ENCODE data around the gene FMN2. TPM values are rescaled to one million over a fixed set of nuclear protein-coding genes. Genes with fewer than 3 reads are reported as not detected.

Gene FMN2
- total RNA-seq, 1 donor: 35.0 TPM

GRCh38 chr1:240219104-240219503 lies 127.4 kb downstream of the FMN2 start:
- H3K4me3 ChIP-seq (ENCODE audit: low read depth, low read length): no peak overlapping the region
- TF ChIP-seq, protein P1, sequence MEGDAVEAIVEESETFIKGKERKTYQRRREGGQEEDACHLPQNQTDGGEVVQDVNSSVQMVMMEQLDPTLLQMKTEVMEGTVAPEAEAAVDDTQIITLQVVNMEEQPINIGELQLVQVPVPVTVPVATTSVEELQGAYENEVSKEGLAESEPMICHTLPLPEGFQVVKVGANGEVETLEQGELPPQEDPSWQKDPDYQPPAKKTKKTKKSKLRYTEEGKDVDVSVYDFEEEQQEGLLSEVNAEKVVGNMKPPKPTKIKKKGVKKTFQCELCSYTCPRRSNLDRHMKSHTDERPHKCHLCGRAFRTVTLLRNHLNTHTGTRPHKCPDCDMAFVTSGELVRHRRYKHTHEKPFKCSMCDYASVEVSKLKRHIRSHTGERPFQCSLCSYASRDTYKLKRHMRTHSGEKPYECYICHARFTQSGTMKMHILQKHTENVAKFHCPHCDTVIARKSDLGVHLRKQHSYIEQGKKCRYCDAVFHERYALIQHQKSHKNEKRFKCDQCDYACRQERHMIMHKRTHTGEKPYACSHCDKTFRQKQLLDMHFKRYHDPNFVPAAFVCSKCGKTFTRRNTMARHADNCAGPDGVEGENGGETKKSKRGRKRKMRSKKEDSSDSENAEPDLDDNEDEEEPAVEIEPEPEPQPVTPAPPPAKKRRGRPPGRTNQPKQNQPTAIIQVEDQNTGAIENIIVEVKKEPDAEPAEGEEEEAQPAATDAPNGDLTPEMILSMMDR (IDR thresholded peaks at IDR 0.05; ENCODE audit: insufficient read depth, low read depth, low read length): no peak

DNA sequence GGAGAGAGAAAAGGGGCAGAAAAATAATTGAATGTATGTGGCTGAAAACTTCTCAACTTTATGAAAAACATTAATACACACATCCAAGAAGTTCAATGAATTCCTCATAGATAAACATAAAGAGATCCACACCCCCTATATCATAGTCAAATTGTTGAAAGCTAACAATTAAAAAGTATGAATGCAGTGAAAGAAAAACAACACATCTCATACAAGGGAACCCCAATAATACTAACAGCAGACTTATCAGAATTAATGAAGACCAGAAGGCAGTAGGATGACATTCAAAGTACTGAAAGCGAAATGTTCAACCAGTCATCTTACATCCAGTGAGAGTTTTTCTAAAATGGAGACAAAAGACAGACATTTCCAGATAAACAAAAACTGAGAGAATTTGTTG lies 134.4 kb downstream of the FMN2 start:
- TF ChIP-seq, protein P1 (IDR thresholded peaks at IDR 0.05; ENCODE audit: insufficient read depth, low read depth, low read length): no peak
- H3K4me3 ChIP-seq (ENCODE audit: low read depth, low read length): no peak overlapping the region
- DNase-seq (ENCODE audit: low read depth): no peak

More at GRCh38 chr1:240219104-240219503, 127.4 kb downstream of the FMN2 start:
- DNase-seq (ENCODE audit: low read depth): no peak

DNA sequence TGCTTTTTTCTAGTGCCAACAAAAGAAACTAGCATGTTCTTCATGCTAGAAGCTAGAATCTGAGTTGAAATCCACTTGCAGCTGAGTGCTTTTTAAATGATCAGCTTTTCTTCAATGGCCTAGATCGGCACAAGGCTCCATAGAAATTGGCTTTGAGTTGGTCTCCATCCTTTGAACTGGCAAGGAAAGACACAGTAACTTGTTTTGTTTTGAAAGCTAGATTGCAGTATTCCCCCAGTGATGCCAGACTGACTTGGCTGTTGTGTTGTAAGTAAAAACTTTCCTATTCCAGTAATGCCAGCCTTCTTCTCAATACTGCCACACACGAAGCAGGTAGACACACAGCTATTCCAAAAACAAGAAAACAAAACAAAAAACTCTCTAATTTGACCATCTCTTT lies 139.1 kb downstream of the FMN2 start:
- no peak for DNase-seq (ENCODE audit: low read depth)
- no peak overlapping the region for H3K4me3 ChIP-seq (ENCODE audit: low read depth, low read length)
- TF ChIP-seq, protein P1 (IDR thresholded peaks at IDR 0.05; ENCODE audit: insufficient read depth, low read depth, low read length): no peak

DNA sequence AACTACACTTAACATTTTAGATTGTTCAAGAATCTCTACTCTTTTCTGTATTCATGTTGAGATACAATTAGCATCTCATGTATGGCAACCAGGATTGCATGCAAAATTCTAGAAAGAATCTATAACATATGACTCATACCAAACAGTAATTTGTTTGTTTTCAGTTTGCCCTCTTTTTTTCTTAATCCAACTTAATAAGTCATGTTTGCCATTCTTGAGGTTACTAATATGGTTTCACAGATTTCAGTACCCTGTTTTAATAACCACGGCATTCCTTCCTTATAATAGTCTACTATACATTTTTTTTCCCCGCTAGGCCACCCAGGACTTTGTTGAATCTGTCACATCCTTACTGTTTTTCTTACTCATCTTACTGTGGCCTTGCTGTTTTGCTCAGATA lies 140.8 kb downstream of the FMN2 start:
- peak; percentile 73 for DNase-seq (ENCODE audit: low read depth)
- H3K4me3 ChIP-seq (ENCODE audit: low read depth, low read length): no peak overlapping the region
- TF ChIP-seq, protein P1 (IDR thresholded peaks at IDR 0.05; ENCODE audit: insufficient read depth, low read depth, low read length): no peak

DNA sequence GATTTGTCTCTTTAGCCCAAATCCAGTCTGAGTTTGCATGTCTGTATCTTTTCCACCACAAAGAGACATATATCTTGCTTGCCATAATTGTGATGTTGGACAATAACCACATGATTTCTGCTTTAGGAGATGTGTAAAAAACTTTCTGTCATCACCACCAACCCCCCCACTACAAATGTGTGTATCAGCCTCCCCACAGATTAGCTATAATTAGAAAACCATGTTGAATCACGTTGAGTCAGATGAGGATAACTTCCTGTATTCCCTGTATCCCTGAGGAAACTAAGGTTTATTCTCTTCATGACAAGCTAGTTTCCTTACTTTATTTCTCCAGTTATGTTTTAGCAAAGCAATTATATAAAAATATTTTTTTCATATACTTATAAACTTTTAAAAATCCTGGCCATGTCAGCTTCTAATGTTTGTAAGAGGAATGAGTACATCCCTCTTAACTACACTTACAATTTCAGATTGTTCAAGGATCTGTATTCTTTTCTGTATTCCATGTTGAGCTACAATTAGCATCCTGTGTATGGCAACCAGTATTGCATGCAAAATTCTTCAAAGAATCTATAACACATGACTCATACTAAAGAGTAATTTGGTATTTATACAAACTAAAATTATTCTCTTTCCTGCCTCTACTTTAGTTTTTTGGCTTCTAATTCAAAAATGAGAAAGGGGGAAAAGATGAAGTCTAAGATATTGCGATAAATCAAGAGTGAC lies 143.0 kb downstream of the FMN2 start:
- peak; percentile 30 for DNase-seq (ENCODE audit: low read depth)
- H3K4me3 ChIP-seq (ENCODE audit: low read depth, low read length): no peak overlapping the region
- TF ChIP-seq, protein P1 (IDR thresholded peaks at IDR 0.05; ENCODE audit: insufficient read depth, low read depth, low read length): no peak

DNA sequence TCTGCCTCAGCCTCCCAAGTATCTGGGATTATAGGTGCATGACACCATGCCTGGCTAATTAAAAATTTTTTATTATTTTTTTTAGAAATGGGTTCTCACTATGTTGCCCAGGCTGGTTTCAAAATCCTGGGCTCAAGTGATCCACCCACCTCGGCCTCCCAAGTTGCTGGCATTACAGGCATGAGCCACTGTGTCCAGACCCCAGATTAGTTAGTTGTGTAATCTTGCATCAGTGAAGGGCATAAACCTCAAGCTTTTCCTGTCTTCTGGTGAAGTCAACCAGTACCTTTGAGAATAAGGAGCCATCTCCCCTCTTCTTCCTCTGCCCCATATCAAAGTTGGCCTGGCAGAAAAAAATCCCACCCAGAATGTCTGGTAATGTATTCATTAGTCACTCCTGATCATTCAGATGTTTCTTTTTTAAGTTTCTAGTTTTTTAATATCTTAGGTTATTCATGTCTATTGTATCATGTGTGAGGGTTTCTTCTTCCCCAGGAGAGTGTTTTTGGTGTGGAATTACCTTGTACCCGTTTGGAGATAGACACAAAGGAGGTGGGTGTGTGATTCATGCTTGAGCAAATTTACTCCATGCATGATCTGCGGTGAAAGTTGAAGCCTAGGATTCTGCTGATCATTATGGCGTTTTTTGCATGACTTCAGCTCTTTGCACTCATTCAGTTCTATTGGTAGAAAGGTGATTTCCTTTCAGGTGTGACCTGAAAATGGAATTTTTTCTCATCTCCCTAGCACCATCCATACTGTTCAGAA lies 144.0 kb downstream of the FMN2 start:
- TF ChIP-seq, protein P1 (IDR thresholded peaks at IDR 0.05; ENCODE audit: insufficient read depth, low read depth, low read length): no peak
- peak; percentile 47 for DNase-seq (ENCODE audit: low read depth)
- H3K4me3 ChIP-seq (ENCODE audit: low read depth, low read length): no peak overlapping the region

All from fibroblast of villous mesenchyme (primary cell).